BE2C (cell line): ENCODE results near the gene CNPY2. TPM values are rescaled to one million over a fixed set of nuclear protein-coding genes. Genes with fewer than 3 reads are reported as not detected.

ENCODE experiments used
- DNase-seq: peaks from one replicate; pipeline ENCODE4 v3.0.0-alpha.2; 2020
- H3K27me3 ChIP-seq: fragments of 250-450 bp; sonication (Bioruptor Pico); 2 replicates; pipeline ENCODE4 v1.5.1; 2020; ENCODE audit warnings: mild to moderate bottlenecking
- H3K36me3 ChIP-seq: fragments of 250-450 bp; sonication (Bioruptor Pico); 2 replicates; pipeline ENCODE4 v1.5.1; 2020; ENCODE audit warnings: mild to moderate bottlenecking
- H3K4me1 ChIP-seq: fragments of 250-450 bp; sonication (Bioruptor Pico); 2 replicates; pipeline ENCODE4 v1.5.1; 2020
- H3K4me3 ChIP-seq: 2 replicates; pipeline ENCODE4 v1.5.1; 2011; ENCODE audit warnings: low read depth, low read length
- H3K9me3 ChIP-seq: fragments of 250-450 bp; sonication (Bioruptor Pico); 2 replicates; pipeline ENCODE4 v1.5.1; 2020
- CTCF ChIP-seq: IDR thresholded peaks from 2 replicates; pipeline ENCODE4 v1.5.1; 2012; ENCODE audit warnings: mild to moderate bottlenecking, low read depth, low read length
- polyA plus RNA-seq: library from polyadenylated mRNA; unstranded; fragments of >200 nt; gene quantifications from one replicate; pipeline ENCODE4 v1.2.1, GENCODE V29; 2012; ENCODE audit warnings: low read depth, missing spikeins; ENCODE audit not compliant: insufficient read length, insufficient read depth

The CNPY2 gene
- 129 TPM for polyA plus RNA-seq

- H3K27me3 ChIP-seq, result no peaks in the 10 kb centered on the region
- peaks cover 30% of the 10 kb centered on the region for H3K36me3 ChIP-seq
- TF ChIP-seq CTCF, result peak; percentile 40
- no peaks in the 10 kb centered on the region for H3K9me3 ChIP-seq
- no peaks in the 10 kb centered on the region for H3K4me1 ChIP-seq
- peak within 1 kb of the TSS; percentile 80 for H3K4me3 ChIP-seq
- DNase-seq, result peak; percentile 98
Measured at GRCh38 chr12:56315622-56316473, at the start of gene CNPY2. CNPY2 (minus strand) TSS chr12:56315988; CDS start chr12:56315217, 771 bp downstream.

- H3K27me3 ChIP-seq, result no peaks in the 10 kb centered on the region
- H3K4me3 ChIP-seq, result no peak within 1 kb of the TSS
- H3K9me3 ChIP-seq, result no peaks in the 10 kb centered on the region
- TF ChIP-seq CTCF, result no peak
- no peaks in the 10 kb centered on the region for H3K4me1 ChIP-seq
- no peaks in the 10 kb centered on the region for H3K36me3 ChIP-seq
- no peak for DNase-seq
Measured at GRCh38 chr12:56362130-56363059, 46.6 kb upstream of the CNPY2 start, which contains the start of gene APOF. APOF (minus strand) TSS chr12:56362857; CDS start chr12:56362745, 112 bp downstream.

- Histone ChIP-seq H3K27me3 (no peaks in the 10 kb centered on the region), H3K9me3 (no peaks in the 10 kb centered on the region), H3K4me3 (no peak overlapping the region), H3K4me1 (no peaks in the 10 kb centered on the region), H3K36me3 (no peaks in the 10 kb centered on the region)
- no peak for DNase-seq
- no peak for TF ChIP-seq CTCF
Measured at GRCh38 chr12:56361487-56362129, 45.8 kb upstream of the CNPY2 start.

- Histone ChIP-seq H3K9me3 (no peaks in the 10 kb centered on the region), H3K36me3 (no peaks in the 10 kb centered on the region), H3K27me3 (no peaks in the 10 kb centered on the region), H3K4me1 (no peaks in the 10 kb centered on the region), H3K4me3 (peak within 1 kb of the TSS; percentile 86)
- no peak for TF ChIP-seq CTCF
- peak; percentile 99 for DNase-seq
Measured at GRCh38 chr12:56359851-56360767, 44.3 kb upstream of the CNPY2 start, which contains the start of gene STAT2. STAT2 (minus strand) TSS chr12:56360107; CDS start chr12:56356571, 3,536 bp downstream.
